Activated T-cell treated with anti-CD3 and anti-CD28 coated beads for 4 hours (primary cell): ENCODE measurements around the gene SLC22A23.

ENCODE experiments used
- DNase-seq: peaks from one replicate; pipeline ENCODE4 v3.0.0-alpha.2; 2020

SLC22A23 gene

DNA sequence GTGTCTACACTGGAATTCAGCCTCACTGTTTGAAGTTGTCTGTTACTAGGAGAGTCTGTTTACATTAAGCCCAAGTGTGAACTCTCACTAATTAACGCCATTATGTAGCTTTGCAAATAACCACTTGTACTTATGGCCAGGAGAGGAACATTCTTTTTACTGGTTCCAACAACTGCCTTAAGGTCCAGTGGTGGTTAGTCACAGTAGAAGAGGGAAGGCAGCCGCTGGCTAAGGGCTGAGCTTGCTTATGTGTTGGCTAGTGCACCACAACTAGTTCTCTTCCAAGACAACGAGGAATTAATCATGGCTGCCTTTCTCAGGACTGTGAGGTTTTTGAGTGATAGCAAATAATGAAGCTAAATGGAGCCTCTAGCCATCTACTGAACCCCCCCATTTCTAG is 14.9 kb upstream of the SLC22A23 start:
- no peak for DNase-seq

DNA sequence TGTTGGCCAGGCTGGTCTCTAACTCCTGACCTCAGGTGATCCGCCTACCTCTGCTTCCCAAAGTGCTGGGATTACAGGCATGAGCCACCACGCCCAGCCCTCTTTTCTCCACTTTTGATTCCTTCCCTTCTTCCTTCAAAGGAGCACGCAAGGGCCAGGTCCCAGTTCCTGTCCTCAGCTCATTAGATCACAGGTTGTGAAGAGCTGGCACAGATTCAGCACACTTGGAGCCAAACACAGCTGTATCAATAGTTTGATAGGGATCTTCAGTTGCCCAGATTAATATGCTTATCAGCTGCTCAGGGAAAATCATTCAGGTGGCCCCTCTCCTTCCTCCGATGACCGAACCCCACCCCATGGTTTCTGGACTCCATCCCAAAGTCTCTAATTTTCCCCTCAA is 14.4 kb upstream of the SLC22A23 start:
- DNase-seq: no peak

DNA sequence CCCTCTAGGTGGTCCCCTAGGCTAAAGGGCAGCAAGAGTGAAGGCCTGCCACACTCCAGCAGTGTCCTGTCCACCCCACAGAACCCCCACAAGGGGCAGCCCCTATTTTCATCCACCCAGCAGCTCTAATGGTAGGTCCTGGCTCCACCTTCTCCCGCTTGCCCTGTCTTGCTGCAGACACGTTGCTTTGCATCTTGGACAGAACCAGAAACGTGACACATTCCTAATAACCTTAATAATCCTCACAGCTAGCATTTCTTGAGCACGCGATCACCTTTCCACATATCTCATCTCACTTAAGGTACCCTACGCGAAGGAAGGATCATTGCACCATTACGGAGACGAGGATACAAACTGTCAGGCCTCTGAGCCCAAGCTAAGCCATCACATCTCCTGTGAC is 11.7 kb upstream of the SLC22A23 start:
- no peak for DNase-seq

DNA sequence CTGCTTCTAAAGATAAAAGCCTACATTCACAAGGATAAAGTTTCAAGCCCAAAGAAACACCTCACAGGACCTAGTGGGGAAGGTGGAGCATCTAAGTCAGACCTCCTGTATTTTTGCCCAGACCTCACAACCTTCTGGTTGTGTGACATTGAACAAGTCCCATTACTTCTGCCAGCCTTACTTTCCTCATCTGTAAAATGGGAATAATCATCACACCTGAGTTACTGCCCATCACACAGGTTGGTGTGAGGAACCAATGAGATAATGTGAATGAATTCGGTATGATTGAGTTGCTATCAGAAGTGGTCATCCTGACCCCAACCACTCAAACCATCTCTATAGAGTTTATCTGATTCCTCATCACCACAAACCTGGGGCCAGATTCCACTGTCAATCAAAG is 11.1 kb upstream of the SLC22A23 start:
- DNase-seq: no peak

DNA sequence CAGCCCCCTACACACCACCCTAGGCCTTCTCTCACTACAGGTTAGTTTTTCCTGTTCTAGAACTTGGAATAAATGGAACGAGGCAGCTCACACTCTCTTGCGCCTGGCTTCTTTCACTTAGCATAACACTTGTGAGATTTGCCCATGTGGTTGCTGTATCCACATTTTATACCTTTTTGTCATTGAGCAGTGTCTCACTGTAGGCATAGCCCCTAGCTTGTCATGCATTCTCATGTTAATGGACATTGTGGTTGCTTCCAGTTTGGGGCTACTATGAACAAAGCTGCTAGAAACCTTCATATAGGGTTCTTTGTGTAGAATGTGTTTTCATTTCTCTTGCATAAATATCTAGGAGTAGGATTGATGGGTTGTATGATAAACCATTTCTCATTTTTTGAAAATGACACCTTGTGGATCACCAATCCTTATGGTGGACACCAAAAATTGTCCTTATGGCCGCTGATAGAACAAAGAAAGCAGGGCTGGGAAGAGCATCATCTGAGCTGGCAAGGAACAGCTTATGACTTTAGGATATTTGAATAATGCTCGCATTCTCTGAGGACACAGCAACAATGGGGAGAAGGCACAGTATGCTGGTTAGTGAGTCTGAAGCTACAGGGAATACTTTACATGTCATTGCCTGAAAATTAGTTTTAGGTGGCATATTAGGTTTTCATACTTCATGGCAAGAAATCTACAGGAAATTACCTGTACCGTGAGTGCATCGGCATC is 9.8 kb upstream of the SLC22A23 start:
- no peak for DNase-seq

DNA sequence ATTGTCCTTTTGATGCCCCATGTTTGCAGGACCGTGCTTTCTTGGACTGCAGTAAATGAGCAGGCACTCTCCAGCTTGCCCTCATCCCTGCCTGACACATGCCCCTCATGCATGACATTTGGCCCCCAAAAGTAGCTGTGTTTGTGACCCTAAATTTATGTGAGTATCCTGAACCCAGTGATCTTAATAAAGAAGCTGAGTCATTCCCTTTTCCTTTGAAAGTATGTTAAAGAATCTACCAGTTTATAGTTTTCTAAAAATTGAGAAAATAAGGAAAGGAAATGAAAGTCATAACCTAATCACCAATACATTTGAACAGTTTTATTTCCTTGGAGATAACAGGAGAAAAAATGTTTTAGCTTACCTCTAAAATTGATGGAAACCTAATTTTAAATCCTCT is 3.4 kb upstream of the SLC22A23 start:
- no peak for DNase-seq

DNA sequence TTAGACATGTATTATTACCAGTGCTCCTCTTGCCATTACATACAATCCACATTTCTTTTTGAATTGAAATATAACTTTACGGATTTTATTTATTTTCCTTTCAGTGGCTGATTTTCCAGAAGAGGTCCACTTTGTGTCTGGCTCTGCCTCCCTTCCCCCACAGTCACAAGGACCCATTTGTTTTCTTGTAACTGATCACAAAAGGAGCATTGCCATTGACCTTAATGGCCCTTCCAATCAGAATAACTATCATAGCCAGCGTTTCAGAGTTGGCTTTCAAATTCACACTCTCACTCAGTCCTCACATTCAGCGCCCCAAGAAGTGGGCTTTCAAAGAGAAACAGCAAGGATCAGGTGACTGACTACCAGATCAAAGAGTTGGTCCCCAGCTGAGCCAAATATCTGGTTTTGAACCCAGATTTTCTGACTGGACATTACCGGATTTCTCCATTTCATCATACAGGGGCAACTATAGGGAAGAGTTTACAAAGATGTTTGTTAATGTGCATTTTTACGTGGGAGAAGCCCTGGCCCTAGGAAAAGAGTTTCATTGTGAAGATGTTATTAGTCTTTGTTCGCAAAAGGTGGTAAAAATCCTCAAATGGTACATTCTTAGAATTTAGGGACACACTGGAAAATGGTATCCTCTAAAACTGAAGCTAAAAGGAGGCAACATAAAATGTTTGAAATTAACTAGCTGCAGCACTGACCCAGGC is 2.0 kb upstream of the SLC22A23 start:
- DNase-seq: no peak

DNA sequence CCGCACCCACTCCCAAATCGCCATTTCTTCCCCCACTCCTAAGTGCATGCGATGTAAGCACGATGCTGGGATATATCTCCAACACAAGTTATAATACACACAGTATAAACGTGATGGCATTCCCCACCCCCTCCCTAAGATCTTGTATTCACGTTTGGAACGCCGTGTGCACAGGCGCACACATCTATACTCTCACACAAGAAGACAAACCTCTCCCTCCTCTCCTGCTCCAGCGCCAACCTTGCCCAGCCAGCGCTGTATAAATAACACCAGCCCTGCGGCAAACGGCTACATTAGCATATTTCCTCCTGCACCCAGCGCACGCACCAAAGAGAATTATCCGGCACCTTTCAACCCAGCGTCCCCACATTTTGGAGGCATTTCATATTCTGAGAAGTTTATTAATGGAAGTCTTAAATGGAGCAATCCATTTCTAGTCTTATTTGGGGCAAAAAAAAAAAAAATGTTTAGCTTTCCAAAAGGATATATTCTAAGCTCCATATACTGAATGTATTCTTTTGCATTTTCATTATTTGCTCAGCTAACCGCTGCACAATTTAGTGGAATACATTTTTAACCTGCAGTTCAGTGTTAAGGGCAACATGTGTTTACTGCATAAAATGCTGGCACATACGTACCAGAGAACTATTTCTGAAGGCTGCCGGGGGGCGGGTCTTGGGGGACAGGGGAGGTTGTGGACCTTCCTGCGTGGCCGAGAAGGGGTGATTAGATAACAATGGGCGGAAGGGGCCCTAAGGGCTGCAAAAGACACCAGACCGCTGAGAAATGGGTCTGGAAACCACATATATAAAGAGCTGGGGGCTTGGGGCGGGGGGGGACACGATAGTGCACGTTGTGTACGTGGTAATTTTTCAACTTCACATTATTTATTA is 1.1 kb upstream of the SLC22A23 start:
- DNase-seq: no peak

DNA sequence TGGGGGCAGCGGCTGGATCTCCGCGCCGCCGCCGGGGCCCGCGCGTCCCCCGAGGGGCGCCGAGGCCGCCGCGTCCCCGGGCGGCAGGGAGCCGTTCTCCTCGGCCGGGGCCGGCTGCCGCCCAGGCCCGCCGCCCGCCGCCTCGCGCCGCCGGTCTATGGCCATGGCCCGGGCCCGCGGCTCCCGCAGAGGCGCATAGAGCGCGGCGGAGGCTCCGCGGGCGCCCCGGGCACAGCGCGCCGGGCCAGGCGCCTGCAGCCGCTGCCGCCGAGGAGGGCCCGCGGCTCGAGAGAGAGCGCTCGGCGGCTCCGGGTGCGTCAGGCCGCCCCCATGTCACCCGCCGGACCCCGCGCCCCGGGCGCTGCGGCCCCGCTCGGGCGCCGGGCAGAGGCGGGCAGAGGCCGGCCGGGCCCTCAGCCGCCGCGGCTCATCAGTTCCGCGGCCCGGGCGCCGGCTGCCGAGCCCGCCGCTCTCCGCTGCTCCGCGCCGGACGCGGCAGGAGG is 404 bp downstream of the SLC22A23 start:
- no peak for DNase-seq

DNA sequence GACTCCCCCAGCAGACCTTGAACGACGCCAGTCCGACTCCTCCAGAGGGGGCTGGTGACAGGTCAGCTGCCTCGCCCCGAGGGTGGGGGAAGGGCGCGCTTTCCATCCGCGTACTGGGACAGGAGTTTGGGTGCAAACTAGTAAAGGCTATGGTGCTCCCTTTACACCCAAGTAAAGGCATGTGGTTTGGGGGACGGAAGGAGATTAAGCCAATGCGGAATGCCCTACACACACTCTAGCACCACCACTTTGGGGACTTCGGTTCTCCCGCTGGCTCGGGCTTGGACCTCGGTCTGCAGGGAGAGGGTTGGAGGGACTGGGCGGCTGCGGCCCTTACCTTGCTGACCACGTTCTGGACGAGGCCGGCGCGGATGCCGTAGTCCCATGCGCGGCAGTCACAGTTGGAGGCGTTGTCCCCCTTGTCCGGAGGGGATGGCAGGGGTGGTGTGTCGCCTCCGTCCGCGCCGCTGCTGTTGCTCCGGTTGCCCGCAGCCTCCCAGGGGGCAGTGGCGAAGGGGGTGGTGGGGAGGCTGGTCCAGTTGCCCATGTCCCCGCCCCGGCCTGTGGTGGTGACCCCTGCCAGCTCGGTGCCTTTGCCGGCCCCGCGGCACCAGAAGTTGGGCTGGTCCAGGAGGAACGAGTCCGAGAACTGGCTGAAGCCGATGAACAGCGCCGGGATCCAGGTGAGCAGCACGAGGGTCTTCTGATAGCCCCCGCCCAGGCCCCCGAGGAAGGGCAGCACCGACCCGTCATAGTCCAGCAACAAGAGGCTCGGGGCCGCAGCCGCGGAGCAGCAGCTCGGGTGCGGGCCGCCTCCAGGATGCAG is 1.1 kb downstream of the SLC22A23 start:
- no peak for DNase-seq

DNA sequence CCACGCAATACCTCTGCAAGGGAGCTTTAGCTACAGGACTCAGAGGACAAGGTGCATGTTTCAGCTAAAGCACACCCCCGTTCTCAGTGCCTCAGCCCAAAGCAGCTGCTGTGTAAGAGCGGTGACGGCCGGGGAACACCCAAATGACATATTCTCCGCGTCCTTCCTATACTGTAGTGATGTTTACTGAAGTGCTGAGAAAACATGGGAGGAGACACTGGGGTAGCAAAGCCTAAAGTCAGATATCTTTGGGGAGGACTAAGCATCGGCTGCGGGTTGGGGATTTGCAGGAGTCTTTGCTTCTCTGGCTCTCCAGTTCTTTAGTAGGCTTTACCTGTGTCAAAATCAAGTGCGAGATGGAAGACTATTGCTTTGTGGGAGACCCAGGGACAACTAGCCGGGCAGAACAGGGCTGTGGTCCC is 1.7 kb downstream of the SLC22A23 start:
- DNase-seq: peak; percentile 31

DNA sequence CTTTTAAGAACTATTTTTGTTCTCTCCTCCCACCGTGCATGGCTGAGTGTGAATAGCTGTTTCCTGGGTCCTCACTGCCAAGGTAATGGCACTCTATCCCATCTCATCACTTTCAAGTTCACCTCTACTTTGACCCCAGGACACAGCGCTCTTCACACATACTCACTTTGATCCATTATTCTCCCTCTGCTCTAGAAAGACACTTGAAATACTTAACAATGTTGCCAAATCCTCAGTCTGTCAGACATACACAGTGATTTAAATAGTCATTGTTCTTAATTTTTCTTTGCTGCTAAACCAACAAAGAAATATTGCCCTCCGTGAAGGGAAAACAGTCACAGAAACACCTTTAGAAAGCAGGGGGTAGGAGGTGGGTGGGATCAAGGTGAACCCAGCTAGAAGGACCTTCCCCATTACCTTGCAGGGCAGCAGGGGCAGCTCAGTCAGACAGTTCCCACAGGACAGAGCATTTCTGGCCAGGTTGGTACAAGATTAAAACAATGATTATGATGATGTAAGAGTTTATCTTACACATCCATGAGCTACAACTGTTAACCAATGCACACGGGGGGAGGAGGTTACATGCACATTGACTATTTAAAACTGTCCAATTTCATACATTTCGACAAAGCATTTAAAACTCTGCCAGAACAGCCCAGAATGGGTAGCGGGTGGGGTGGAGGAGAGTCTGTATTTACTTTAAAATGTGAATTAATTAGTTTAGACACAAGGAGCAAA is 2.4 kb downstream of the SLC22A23 start:
- no peak for DNase-seq

DNA sequence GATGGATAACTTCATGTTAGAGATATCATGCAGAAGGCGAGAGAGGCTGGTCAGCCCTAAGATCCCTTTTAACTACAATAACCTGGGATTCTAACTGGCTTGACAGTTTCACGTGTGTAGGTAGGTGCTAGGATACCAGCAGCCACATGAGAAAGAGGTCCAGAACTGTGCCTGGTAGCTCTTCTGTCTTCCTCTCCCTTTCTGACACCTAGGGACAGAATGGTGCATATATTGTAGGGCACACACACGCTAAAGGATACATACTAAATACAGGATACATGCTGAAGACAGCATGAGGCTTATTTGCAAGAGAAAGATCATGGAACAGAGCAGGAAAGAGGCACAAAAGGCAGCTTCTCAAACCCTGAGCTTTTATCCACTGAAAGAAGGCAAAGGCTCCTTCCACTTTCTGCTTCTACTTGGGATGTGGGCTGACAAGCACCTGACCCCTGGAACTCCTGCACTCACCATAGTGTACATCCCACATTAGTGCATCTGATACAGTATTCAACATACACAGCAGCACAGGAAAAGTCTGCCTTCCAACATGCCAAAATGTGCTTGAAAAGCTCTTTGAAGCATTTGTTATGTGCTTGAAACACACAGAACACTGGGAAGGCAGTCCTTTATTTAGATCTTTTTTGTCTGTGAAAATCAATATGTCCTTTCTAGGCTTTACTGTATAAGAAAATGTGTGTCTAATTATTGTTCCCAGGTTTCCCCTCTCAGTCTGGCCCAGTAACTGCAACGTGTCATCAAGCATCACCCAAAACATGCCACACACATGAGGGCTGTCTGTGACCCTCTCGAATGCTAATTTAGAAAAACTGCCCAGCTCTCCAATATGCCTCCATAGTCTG is 3.2 kb downstream of the SLC22A23 start:
- no peak for DNase-seq

DNA sequence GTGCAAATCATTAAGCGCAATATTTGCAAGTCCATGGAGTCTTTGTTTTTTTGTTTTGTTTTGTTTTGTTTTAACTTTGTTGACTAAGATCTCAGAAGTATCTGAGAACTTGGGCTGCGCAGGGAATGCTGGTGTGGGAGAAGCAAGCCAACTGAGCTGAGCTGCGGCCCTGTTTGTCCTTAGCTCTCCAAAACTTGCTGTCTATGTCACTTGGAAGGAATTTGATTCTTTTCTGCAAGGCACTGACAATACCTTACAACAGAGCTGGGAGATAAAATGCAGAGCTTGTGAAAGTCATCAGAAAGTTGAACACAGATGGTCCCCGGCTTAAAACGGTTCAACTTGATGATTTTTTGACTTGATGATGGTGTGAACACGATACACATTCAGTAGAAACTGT is 5.4 kb downstream of the SLC22A23 start:
- no peak for DNase-seq

DNA sequence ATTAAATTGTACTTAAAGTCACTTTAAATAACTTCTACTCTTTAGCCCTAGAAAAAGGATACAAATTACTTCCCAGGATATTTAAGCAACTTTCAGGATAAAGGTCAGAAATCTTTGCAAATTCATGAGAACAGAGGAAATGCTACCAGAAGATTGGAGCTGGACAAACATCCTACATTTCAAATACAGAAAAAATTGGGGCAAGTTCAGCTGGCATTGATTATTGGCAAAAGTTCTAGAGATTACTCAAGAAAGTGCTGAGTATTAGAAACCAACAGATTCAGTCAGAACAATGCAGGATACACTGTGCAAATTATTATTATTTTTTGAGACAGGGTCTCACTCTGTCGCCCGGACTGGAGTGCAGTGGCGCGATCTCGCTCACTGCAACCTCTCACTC is 6.0 kb downstream of the SLC22A23 start:
- DNase-seq: no peak

DNA sequence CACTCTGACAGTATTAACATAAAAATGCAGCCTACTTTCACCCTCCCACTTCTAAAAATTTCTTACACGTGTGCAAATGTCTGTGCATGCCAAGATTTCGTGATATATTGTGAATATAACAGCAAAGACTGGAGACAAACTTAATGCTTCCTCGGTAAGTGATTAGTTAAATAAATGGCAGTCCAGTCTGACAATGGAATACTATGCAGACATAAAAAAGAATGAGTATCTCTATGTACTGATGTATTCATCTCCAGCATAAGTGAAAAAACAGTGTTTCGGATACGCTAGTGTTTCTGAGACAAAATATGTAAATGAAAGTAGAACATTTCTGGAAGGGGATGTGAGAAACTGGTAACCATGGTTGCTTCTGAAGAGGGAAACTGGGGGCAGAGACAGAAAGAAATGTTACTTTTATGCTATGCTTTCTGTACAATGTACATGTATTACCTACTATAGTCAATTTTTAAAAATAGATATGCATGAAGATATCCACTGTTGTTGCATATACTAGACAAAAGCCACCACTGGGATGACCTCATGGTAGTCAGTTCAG is 7.0 kb downstream of the SLC22A23 start:
- DNase-seq: no peak

DNA sequence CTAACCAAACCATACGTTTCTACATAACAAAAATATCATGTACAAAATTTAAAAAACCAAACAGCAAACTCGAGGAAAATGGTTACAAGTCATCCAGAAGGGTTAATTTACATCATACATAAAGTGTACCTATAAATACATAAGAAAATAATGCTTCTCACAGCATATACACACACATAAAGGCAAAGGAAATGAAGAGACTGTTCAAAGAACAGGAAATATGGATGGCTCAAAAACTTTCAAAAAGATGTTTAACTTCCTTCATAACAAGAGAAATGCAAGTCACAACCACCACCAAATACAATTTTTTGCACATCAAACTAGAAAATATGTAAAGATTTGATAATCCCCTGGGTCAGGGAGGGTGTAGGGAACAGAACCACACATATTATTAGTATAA is 7.5 kb downstream of the SLC22A23 start:
- DNase-seq: no peak

DNA sequence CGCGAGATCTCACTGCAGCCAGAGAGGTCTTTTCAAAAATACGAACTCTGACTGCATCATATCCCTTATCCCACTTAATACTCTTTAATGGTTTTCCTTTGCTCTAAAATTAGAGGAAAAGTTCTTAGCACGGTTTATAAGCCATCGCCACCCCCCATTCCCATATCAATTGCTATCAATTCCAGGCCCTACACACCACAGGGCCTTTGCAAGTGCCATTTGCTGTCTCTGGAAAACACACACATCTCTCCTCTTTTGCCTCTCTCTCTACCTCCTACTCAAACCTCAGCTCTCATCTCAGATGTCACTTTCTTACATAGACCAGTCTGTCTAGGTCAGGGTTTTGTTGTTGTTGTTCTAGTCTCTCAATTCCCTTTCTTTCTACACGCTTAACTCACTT is 9.8 kb downstream of the SLC22A23 start:
- DNase-seq: no peak

DNA sequence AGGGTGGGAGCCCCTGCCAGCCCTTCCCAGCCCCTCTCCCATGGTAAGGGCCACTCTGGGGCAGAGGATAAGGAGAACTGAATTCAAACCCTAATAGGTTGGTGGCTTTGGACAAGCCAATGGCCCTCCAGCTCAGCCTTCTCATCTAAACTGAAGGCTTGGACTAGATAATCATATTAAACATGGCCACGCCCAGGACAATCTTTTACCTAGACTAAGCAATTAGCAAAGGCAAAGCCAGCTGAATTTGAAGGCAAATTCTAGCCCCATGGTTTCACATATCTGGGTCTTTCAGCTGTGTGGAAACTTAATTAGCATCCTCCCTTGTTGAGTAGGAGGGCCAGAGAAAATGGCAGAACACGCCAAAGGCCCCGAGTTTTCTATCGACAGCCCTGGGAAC is 10.7 kb downstream of the SLC22A23 start:
- no peak for DNase-seq

DNA sequence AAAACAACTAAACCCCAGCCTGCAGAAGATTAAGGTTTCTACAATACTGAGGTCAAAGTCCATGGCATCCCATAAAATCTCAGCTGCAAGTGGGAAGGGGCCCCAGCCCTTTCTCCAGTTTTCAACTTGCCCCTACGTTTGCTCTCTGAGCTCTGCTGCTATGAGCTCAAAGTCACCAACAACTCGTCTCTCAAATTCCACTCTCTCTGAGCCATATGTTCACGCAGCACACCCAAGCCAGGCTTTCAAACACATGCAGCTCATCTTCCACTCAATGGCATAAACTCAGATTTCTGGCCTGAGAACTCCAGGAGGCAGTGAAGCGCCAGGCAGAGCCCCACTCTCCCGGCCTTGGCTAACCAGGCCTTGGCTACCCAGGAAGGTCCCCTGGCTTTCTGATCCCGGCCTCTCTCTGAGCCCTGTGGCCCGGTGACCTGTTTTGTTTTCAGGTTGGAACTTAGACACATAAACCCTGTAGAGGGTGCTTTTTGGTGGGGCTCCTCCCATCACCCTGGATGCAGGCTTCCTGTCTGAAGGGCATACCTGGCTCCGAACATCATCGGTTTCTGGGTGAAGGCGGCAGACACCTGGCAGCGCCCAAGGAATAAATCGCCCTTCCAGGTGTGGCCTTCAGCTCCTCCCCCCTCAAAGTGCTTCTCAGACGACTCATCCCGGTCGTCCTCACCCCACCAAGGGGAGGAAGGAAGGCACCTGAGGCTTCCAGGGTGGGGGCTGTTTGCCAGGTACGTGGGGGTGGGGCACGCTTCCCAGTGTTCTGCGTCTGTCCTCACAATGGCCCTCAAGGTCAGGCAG is 12.4 kb downstream of the SLC22A23 start:
- DNase-seq: no peak
